Natural killer cell (primary cell): Measurements from ENCODE around the gene MTERF1. TPM values are rescaled to one million over a fixed set of nuclear protein-coding genes. Genes with fewer than 3 reads are reported as not detected.
"Not testable (repeated sequence)": the region's sequence is repeated elsewhere in the genome, so short reads cannot be mapped to it uniquely, and the experiment has no call there.

Experiments
- ATAC-seq, 3 donors: fragments of 150-1000 bp in 2 of 3; fragments of 200-7000 bp in 1 of 3; cut with Tn5 transposase; 1 replicate in 1 of 3; 2 replicates in 2 of 3; pipeline ENCODE4 v1.10.0; 2021; ENCODE audit warnings: mild to moderate bottlenecking in 2 of 3, moderate library complexity in 2 of 3
- DNase-seq, 2 donors: peaks; one replicate each; pipeline versions ENCODE4 v3.0.0 to v3.0.0-alpha.2; 2013 to 2021; ENCODE audit warnings: mixed read lengths in 1 of 2
- H3K27ac ChIP-seq: one replicate; pipeline ENCODE4 v1.5.1; 2013; ENCODE audit warnings: mild to moderate bottlenecking, low read length
- H3K27me3 ChIP-seq: one replicate; pipeline ENCODE4 v1.6.1; 2013; ENCODE audit warnings: low read length; ENCODE audit not compliant: control insufficient read depth, insufficient read depth
- H3K36me3 ChIP-seq: one replicate; pipeline ENCODE4 v1.6.1; 2013; ENCODE audit warnings: low read length; ENCODE audit not compliant: control insufficient read depth, insufficient read depth
- H3K4me1 ChIP-seq: one replicate; pipeline ENCODE4 v1.6.1; 2013; ENCODE audit warnings: low read length; ENCODE audit not compliant: control insufficient read depth, insufficient read depth
- H3K4me3 ChIP-seq: one replicate; pipeline ENCODE4 v1.5.1; 2013; ENCODE audit warnings: low read length
- H3K9me3 ChIP-seq: one replicate; pipeline ENCODE4 v1.6.1; 2013; ENCODE audit warnings: low read length; ENCODE audit not compliant: control insufficient read depth, insufficient read depth
- H3K27ac Mint-ChIP-seq, 2 donors: one replicate each; pipeline ENCODE4 v1.8.0; 2022; ENCODE audit warnings: mild to moderate bottlenecking in 2 of 2, mixed read lengths in 2 of 2, moderate library complexity in 1 of 2
- H3K27me3 Mint-ChIP-seq, 2 donors: one replicate each; pipeline ENCODE4 v1.8.0; 2022; ENCODE audit warnings: low read depth in 2 of 2, mixed read lengths in 2 of 2
- H3K36me3 Mint-ChIP-seq: one replicate; pipeline ENCODE4 v1.8.0; 2022; ENCODE audit warnings: mixed read lengths
- H3K4me1 Mint-ChIP-seq, 2 donors: one replicate each; pipeline ENCODE4 v1.8.0; 2022; ENCODE audit warnings: mixed read lengths in 2 of 2
- H3K4me3 Mint-ChIP-seq: one replicate; pipeline ENCODE4 v1.8.0; 2022; ENCODE audit warnings: mild to moderate bottlenecking, moderate library complexity, mixed read lengths
- H3K9me3 Mint-ChIP-seq, 2 donors: one replicate each; pipeline ENCODE4 v1.8.0; 2022; ENCODE audit warnings: mixed read lengths in 2 of 2
- CTCF ChIP-seq: fragments of 200-600 bp; IDR thresholded peaks from one replicate; pipeline ENCODE4 v1.8.0; 2022; ENCODE audit warnings: antibody characterized with exemption
- WGBS: methylation state at CpG from one replicate; pipeline ENCODE4 v1.1.7; 2013; ENCODE audit warnings: missing lambda C conversion rate; ENCODE audit not compliant: insufficient coverage; 5-methylcytosine and 5-hydroxymethylcytosine counted together
- intact Hi-C: fragments of 100-400 bp; cut with micrococcal nuclease; formaldehyde crosslinking; loops from one replicate; pipeline ENCODE4 v1.14.2; 2022
- total RNA-seq, 4 donors: library from RNA; stranded (reverse); fragments of 120-200 nt in 1 of 4; gene quantifications; one replicate each; pipeline versions ENCODE4 v1.2.3 to v1.2.4, GENCODE V29; 2013 to 2022

MTERF1 gene
- total RNA-seq, 3 donors from 2014 or later (not counting 1 experiment from before 2014, with no cell fraction given): 15.7 to 20.0 (median 19.0) TPM

GRCh38 chr7:91866599-91867148 is 13.8 kb downstream of the MTERF1 start:
- intact Hi-C loops: no loop called here
- Mint-ChIP-seq H3K4me3 (no peak overlapping the region), H3K4me1 (peaks cover 0 to 3% of the 10 kb centered on the region in 2 donors), H3K9me3 (no peaks in the 10 kb centered on the region), H3K27me3 (no peaks in the 10 kb centered on the region), H3K36me3 (no peaks in the 10 kb centered on the region), H3K27ac (no peak overlapping the region)
- no peaks in the 10 kb centered on the region for H3K9me3 ChIP-seq
- H3K4me1 ChIP-seq: no peaks in the 10 kb centered on the region
- H3K4me3 ChIP-seq: no peak overlapping the region
- TF ChIP-seq CTCF: no peak
- ATAC-seq (no peak), DNase-seq (no peak)
- H3K36me3 ChIP-seq: peaks cover 2% of the 10 kb centered on the region
- WGBS: 95% methylated on average over 2 of the region's 2 CpGs
- no peaks in the 10 kb centered on the region for H3K27me3 ChIP-seq
- H3K27ac ChIP-seq: no peak overlapping the region

- no peak overlapping the region for H3K4me3 Mint-ChIP-seq
- H3K4me1 ChIP-seq: no peaks in the 10 kb centered on the region
- H3K4me1 Mint-ChIP-seq: peaks cover 3 to 5% of the 10 kb centered on the region in 2 donors
- peaks cover 2% of the 10 kb centered on the region for H3K36me3 ChIP-seq
- TF ChIP-seq CTCF: no peak
- no peaks in the 10 kb centered on the region for H3K36me3 Mint-ChIP-seq
- H3K27ac ChIP-seq: no peak overlapping the region
- no peaks in the 10 kb centered on the region for H3K9me3 Mint-ChIP-seq
- WGBS: no CpG with 5 or more reads among the region's 2 CpGs
- ATAC-seq: no peak
- no peaks in the 10 kb centered on the region for H3K9me3 ChIP-seq
- intact Hi-C loops: no loop called here
- no peak for DNase-seq
- H3K27me3 ChIP-seq: no peaks in the 10 kb centered on the region
- no peak overlapping the region for H3K27ac Mint-ChIP-seq
- H3K4me3 ChIP-seq: no peak overlapping the region
- no peaks in the 10 kb centered on the region for H3K27me3 Mint-ChIP-seq
Observed at GRCh38 chr7:91865511-91865910, 15.0 kb downstream of the MTERF1 start.

- DNase-seq, H3K4me3 Mint-ChIP-seq, H3K27me3 Mint-ChIP-seq, H3K27me3 ChIP-seq, H3K36me3 ChIP-seq, H3K9me3 ChIP-seq, H3K4me1 Mint-ChIP-seq, intact Hi-C loops, H3K4me1 ChIP-seq, H3K27ac ChIP-seq, H3K36me3 Mint-ChIP-seq, H3K9me3 Mint-ChIP-seq, ATAC-seq, H3K27ac Mint-ChIP-seq, H3K4me3 ChIP-seq: not testable (repeated sequence)
Observed at GRCh38 chr7:91864604-91865003, 15.9 kb downstream of the MTERF1 start.

GRCh38 chr7:91864070-91864469 is 16.4 kb downstream of the MTERF1 start:
- ATAC-seq: no peak
- TF ChIP-seq CTCF: no peak
- H3K36me3 Mint-ChIP-seq: no peaks in the 10 kb centered on the region

More at GRCh38 chr7:91864070-91864469, 16.4 kb downstream of the MTERF1 start:
- Mint-ChIP-seq H3K4me1 (peaks cover 3 to 5% of the 10 kb centered on the region in 2 donors), H3K27ac (no peak overlapping the region), H3K27me3 (no peaks in the 10 kb centered on the region), H3K9me3 (no peaks in the 10 kb centered on the region), H3K4me3 (no peak overlapping the region)
- intact Hi-C loops: no loop called here
- Histone ChIP-seq H3K36me3 (peaks cover 2% of the 10 kb centered on the region), H3K4me1 (no peaks in the 10 kb centered on the region), H3K9me3 (no peaks in the 10 kb centered on the region), H3K27me3 (no peaks in the 10 kb centered on the region), H3K27ac (no peak overlapping the region), H3K4me3 (no peak overlapping the region)
- over 99% methylated on average over 6 of the region's 6 CpGs for WGBS
- DNase-seq: no peak
